ENCODE results near the gene GNGT2.

Gene GNGT2

GRCh38 chr17:49249890-49250522 lies 39.6 kb upstream of the GNGT2 start:
- no peak for TF ChIP-seq CTCF (conservative IDR thresholded peaks at IDR 0.05; ENCODE audit: control insufficient read depth, insufficient read depth, low read depth, low read length)
- no peak for DNase-seq (ENCODE audit: low read depth)
- no peak overlapping the region for H3K4me3 ChIP-seq (ENCODE audit: control insufficient read depth, low read depth, low read length)

- no peak for TF ChIP-seq CTCF (conservative IDR thresholded peaks at IDR 0.05; ENCODE audit: control insufficient read depth, insufficient read depth, low read depth, low read length)
- H3K4me3 ChIP-seq (ENCODE audit: control insufficient read depth, low read depth, low read length) = no peak overlapping the region
- no peak for DNase-seq (ENCODE audit: low read depth)
Observed at GRCh38 chr17:49249292-49249794, 39.0 kb upstream of the GNGT2 start.

- no peak for TF ChIP-seq CTCF (conservative IDR thresholded peaks at IDR 0.05; ENCODE audit: control insufficient read depth, insufficient read depth, low read depth, low read length)
- DNase-seq (ENCODE audit: low read depth) = no peak
- H3K4me3 ChIP-seq (ENCODE audit: control insufficient read depth, low read depth, low read length) = no peak overlapping the region
Observed at GRCh38 chr17:49247944-49248343, 37.6 kb upstream of the GNGT2 start.

- TF ChIP-seq CTCF (conservative IDR thresholded peaks at IDR 0.05; ENCODE audit: control insufficient read depth, insufficient read depth, low read depth, low read length) = no peak
- no peak for DNase-seq (ENCODE audit: low read depth)
- no peak overlapping the region for H3K4me3 ChIP-seq (ENCODE audit: control insufficient read depth, low read depth, low read length)
Observed at GRCh38 chr17:49244839-49245238, 34.5 kb upstream of the GNGT2 start.

- no peak for TF ChIP-seq CTCF (conservative IDR thresholded peaks at IDR 0.05; ENCODE audit: control insufficient read depth, insufficient read depth, low read depth, low read length)
- DNase-seq (ENCODE audit: low read depth) = no peak
- H3K4me3 ChIP-seq (ENCODE audit: control insufficient read depth, low read depth, low read length) = no peak overlapping the region
Observed at GRCh38 chr17:49242813-49243212, 32.4 kb upstream of the GNGT2 start.

GRCh38 chr17:49241692-49242397 lies 31.5 kb upstream of the GNGT2 start:
- no peak for DNase-seq (ENCODE audit: low read depth)
- H3K4me3 ChIP-seq (ENCODE audit: control insufficient read depth, low read depth, low read length) = no peak overlapping the region
- TF ChIP-seq CTCF (conservative IDR thresholded peaks at IDR 0.05; ENCODE audit: control insufficient read depth, insufficient read depth, low read depth, low read length) = no peak

Measured in fibroblast of mammary gland (primary cell).